ENCODE measurements around the gene BAZ1A.

GRCh38 chr14:34810028-34810427 is 65.1 kb downstream of the BAZ1A start:
- TF ChIP-seq CTCF (IDR thresholded peaks at IDR 0.05) = no peak
- no peak for TF ChIP-seq POLR2A (IDR thresholded peaks at IDR 0.05)

Measured in heart left ventricle (tissue), 13 donors.